CD4-positive, alpha-beta T cell (primary cell): Measurements from ENCODE around the gene SLC7A11. TPM values are rescaled to one million over a fixed set of nuclear protein-coding genes. Genes with fewer than 3 reads are reported as not detected.

Experiments
- ATAC-seq: fragments of 200-7000 bp; cut with Tn5 transposase; one replicate; pipeline ENCODE4 v1.10.0; 2022; ENCODE audit warnings: mild to moderate bottlenecking; ENCODE audit not compliant: poor library complexity
- CTCF ChIA-PET: fragments of 350-600 bp; sonication (Branson Sonifier 250); formaldehyde crosslinking; loops from one replicate; lab custom pipeline; 2021; ENCODE audit warnings: antibody characterized with exemption, inconsistent platforms; lab: Charles Lee
- POLR2A ChIA-PET: fragments of 350-600 bp; sonication (Branson Sonifier 250); formaldehyde crosslinking; loops from one replicate; lab custom pipeline; 2021; ENCODE audit warnings: antibody characterized with exemption, inconsistent platforms; lab: Charles Lee
- DNase-seq, 14 experiments: peaks; one replicate each; pipeline ENCODE4 v3.0.0-alpha.2; 2013 to 2020; ENCODE audit warnings: mixed read lengths in 2 of 14
- H3K27ac ChIP-seq, 2 donors: one replicate each; pipeline versions ENCODE4 v1.5.1 to v1.7.0; 2013; ENCODE audit warnings: low read length in 2 of 2, low read depth in 1 of 2, mild to moderate bottlenecking in 1 of 2
- H3K27me3 ChIP-seq, 2 experiments: 1 replicate in 1 of 2; 2 replicates in 1 of 2; pipeline versions ENCODE4 v1.6.1 to v1.7.0; 2013; ENCODE audit warnings: low read length in 2 of 2, control low read depth in 1 of 2, mild to moderate bottlenecking in 1 of 2, moderate library complexity in 1 of 2; ENCODE audit not compliant: insufficient read depth in 2 of 2, control insufficient read depth in 1 of 2
- H3K36me3 ChIP-seq: one replicate; pipeline ENCODE4 v1.6.1; 2013; ENCODE audit warnings: low read length, control low read depth; ENCODE audit not compliant: insufficient read depth
- H3K4me1 ChIP-seq: one replicate; pipeline ENCODE4 v1.6.1; 2013; ENCODE audit warnings: low read length, control low read depth; ENCODE audit not compliant: insufficient read depth
- H3K4me3 ChIP-seq: one replicate; pipeline ENCODE4 v1.5.1; 2013; ENCODE audit warnings: mild to moderate bottlenecking, low read length, moderate library complexity
- H3K9me3 ChIP-seq, 2 experiments: 1 replicate in 1 of 2; 2 replicates in 1 of 2; pipeline versions ENCODE4 v1.6.1 to v1.7.0; 2013; ENCODE audit warnings: low read length in 2 of 2, mild to moderate bottlenecking in 2 of 2, control low read depth in 1 of 2, moderate library complexity in 1 of 2; ENCODE audit not compliant: control insufficient read depth in 1 of 2, insufficient read depth in 1 of 2
- H3K27ac Mint-ChIP-seq: one replicate; pipeline ENCODE4 v1.8.0; 2020; ENCODE audit warnings: mixed read lengths
- H3K27me3 Mint-ChIP-seq: one replicate; pipeline ENCODE4 v1.8.0; 2021; ENCODE audit warnings: mixed read lengths
- H3K36me3 Mint-ChIP-seq: one replicate; pipeline ENCODE4 v1.8.0; 2021; ENCODE audit warnings: low read depth, mixed read lengths
- H3K4me1 Mint-ChIP-seq: one replicate; pipeline ENCODE4 v1.8.0; 2021; ENCODE audit warnings: low read depth, mixed read lengths
- H3K4me3 Mint-ChIP-seq: one replicate; pipeline ENCODE4 v1.8.0; 2020; ENCODE audit warnings: mild to moderate bottlenecking, mixed read lengths
- H3K9me3 Mint-ChIP-seq: one replicate; pipeline ENCODE4 v1.8.0; 2020; ENCODE audit warnings: mixed read lengths
- CTCF ChIP-seq: fragments of 200-600 bp; IDR thresholded peaks from one replicate; pipeline ENCODE4 v1.8.0; 2022; ENCODE audit warnings: antibody characterized with exemption, mild to moderate bottlenecking
- intact Hi-C, 2 experiments: fragments of 100-400 bp; cut with DNase I in 1 of 2; cut with micrococcal nuclease in 1 of 2; formaldehyde crosslinking; loops; one replicate each; pipeline versions ENCODE4 v1.15.1 to v1.9.0; 2023 to 2025; cut with DNase I, micrococcal nuclease
- total RNA-seq, 174 experiments: library from RNA in 2 of 174; stranded (reverse) in 2 of 174; gene quantifications; one replicate each; pipeline ENCODE4 v1.2.3 and lab custom pipeline; 2021 to 2026

SLC7A11 gene
- total RNA-seq, 2 experiments from 2014 or later = 0.03 TPM; not detected in 1

GRCh38 chr4:138181287-138181686, 60.9 kb downstream of the SLC7A11 start:
- Mint-ChIP-seq H3K36me3 (no peaks in the 10 kb centered on the region), H3K4me3 (no peak overlapping the region), H3K27me3 (no peaks in the 10 kb centered on the region), H3K27ac (no peak overlapping the region), H3K4me1 (no peaks in the 10 kb centered on the region), H3K9me3 (no peaks in the 10 kb centered on the region)
- no peaks in the 10 kb centered on the region for H3K27me3 ChIP-seq
- no peak overlapping the region for H3K4me3 ChIP-seq
- no peaks in the 10 kb centered on the region for H3K9me3 ChIP-seq
- H3K4me1 ChIP-seq = no peaks in the 10 kb centered on the region
- POLR2A ChIA-PET = no interaction called here
- no peak for TF ChIP-seq CTCF
- no peak for ATAC-seq
- no peak for DNase-seq
- no peak overlapping the region for H3K27ac ChIP-seq
- intact Hi-C loops = no loop called here
- no peaks in the 10 kb centered on the region for H3K36me3 ChIP-seq
- CTCF ChIA-PET = no interaction called here

- CTCF ChIA-PET = no interaction called here
- DNase-seq = no peak
- Mint-ChIP-seq H3K27me3 (no peaks in the 10 kb centered on the region), H3K27ac (no peak overlapping the region), H3K9me3 (no peaks in the 10 kb centered on the region), H3K4me1 (no peaks in the 10 kb centered on the region), H3K4me3 (no peak overlapping the region), H3K36me3 (no peaks in the 10 kb centered on the region)
- no peak for TF ChIP-seq CTCF
- intact Hi-C loops = no loop called here
- Histone ChIP-seq H3K4me3 (no peak overlapping the region), H3K27ac (no peak overlapping the region), H3K27me3 (no peaks in the 10 kb centered on the region), H3K4me1 (no peaks in the 10 kb centered on the region), H3K9me3 (no peaks in the 10 kb centered on the region), H3K36me3 (no peaks in the 10 kb centered on the region)
- POLR2A ChIA-PET = no interaction called here
- no peak for ATAC-seq
These were observed 63.6 kb downstream of the SLC7A11 start for GRCh38 chr4:138178566-138178965.

- POLR2A ChIA-PET = no interaction called here
- Mint-ChIP-seq H3K27ac (no peak overlapping the region), H3K4me1 (no peaks in the 10 kb centered on the region), H3K9me3 (no peaks in the 10 kb centered on the region), H3K4me3 (no peak overlapping the region), H3K36me3 (no peaks in the 10 kb centered on the region), H3K27me3 (no peaks in the 10 kb centered on the region)
- Histone ChIP-seq H3K9me3 (no peaks in the 10 kb centered on the region), H3K27me3 (no peaks in the 10 kb centered on the region), H3K36me3 (no peaks in the 10 kb centered on the region), H3K4me3 (no peak overlapping the region), H3K4me1 (no peaks in the 10 kb centered on the region), H3K27ac (no peak overlapping the region)
- CTCF ChIA-PET = no interaction called here
- no peak for ATAC-seq
- no peak for TF ChIP-seq CTCF
- no peak for DNase-seq
- intact Hi-C loops = no loop called here
These were observed 64.7 kb downstream of the SLC7A11 start for GRCh38 chr4:138177278-138177968.
